Liver (tissue), 9 donors: Measurements from ENCODE around the gene PLAAT1. TPM values are rescaled to one million over a fixed set of nuclear protein-coding genes. Genes with fewer than 3 reads are reported as not detected.

Source experiments
- DNase-seq: peaks from one replicate; pipeline ENCODE4 v3.0.0-alpha.2; 2017; ENCODE audit warnings: low spot score
- H3K27ac ChIP-seq, 2 donors: one replicate each; pipeline ENCODE4 v1.7.0; 2013; ENCODE audit warnings: inconsistent platforms in 2 of 2, low read length in 2 of 2, control low read depth in 1 of 2, low read depth in 1 of 2, mild to moderate bottlenecking in 1 of 2
- H3K27me3 ChIP-seq, 4 donors: one replicate each; pipeline versions ENCODE4 v1.6.1 to v1.7.0; 2013; ENCODE audit warnings: low read length in 3 of 4, inconsistent platforms in 1 of 4, mild to moderate bottlenecking in 1 of 4, moderate library complexity in 1 of 4; ENCODE audit not compliant: control insufficient read depth in 4 of 4, insufficient read depth in 4 of 4
- H3K36me3 ChIP-seq, 4 donors: one replicate each; pipeline versions ENCODE4 v1.6.1 to v1.7.0; 2013; ENCODE audit warnings: low read length in 3 of 4, mild to moderate bottlenecking in 3 of 4, low read depth in 1 of 4, moderate library complexity in 1 of 4; ENCODE audit not compliant: control insufficient read depth in 4 of 4, insufficient read depth in 3 of 4
- H3K4me1 ChIP-seq, 4 donors: one replicate each; pipeline versions ENCODE4 v1.6.1 to v1.7.0; 2013; ENCODE audit warnings: low read length in 3 of 4, mild to moderate bottlenecking in 3 of 4, moderate library complexity in 1 of 4; ENCODE audit not compliant: control insufficient read depth in 4 of 4, insufficient read depth in 4 of 4
- H3K4me3 ChIP-seq, 3 donors: one replicate each; pipeline versions ENCODE4 v1.6.1 to v1.7.0; 2013; ENCODE audit warnings: low read length in 3 of 3, control low read depth in 1 of 3, low read depth in 1 of 3, mild to moderate bottlenecking in 1 of 3
- H3K9ac ChIP-seq, 2 donors: one replicate each; pipeline ENCODE4 v1.7.0; 2013; ENCODE audit warnings: low read length in 2 of 2, mild to moderate bottlenecking in 2 of 2, moderate library complexity in 2 of 2, control low read depth in 1 of 2, low read depth in 1 of 2
- H3K9me3 ChIP-seq, 4 donors: one replicate each; pipeline versions ENCODE4 v1.6.1 to v1.7.0; 2013; ENCODE audit warnings: low read length in 3 of 4; ENCODE audit not compliant: control insufficient read depth in 4 of 4
- EGR1 ChIP-seq, 2 donors: IDR thresholded peaks; 2 replicates each; pipeline ENCODE4 v1.6.1; 2016 to 2018; ENCODE audit warnings: antibody characterized with exemption in 2 of 2, low read depth in 2 of 2
- FOXA1 ChIP-seq: IDR thresholded peaks from 2 replicates; pipeline ENCODE4 v1.6.1; 2016; ENCODE audit warnings: antibody characterized with exemption
- FOXA2 ChIP-seq: IDR thresholded peaks from 2 replicates; pipeline ENCODE4 v1.6.1; 2016; ENCODE audit warnings: antibody characterized with exemption
- GABPA ChIP-seq, 2 donors: IDR thresholded peaks in 1 of 2; conservative IDR thresholded peaks in 1 of 2; 2 replicates each; pipeline ENCODE4 v1.6.1; 2016; ENCODE audit warnings: antibody characterized with exemption in 2 of 2, mild to moderate bottlenecking in 1 of 2, moderate library complexity in 1 of 2
- HNF4A ChIP-seq, 2 donors: conservative IDR thresholded peaks; 2 replicates each; pipeline ENCODE4 v1.6.1; 2016; ENCODE audit warnings: antibody characterized with exemption in 2 of 2, mild to moderate bottlenecking in 2 of 2
- HNF4G ChIP-seq: IDR thresholded peaks from 2 replicates; pipeline ENCODE4 v1.6.1; 2016; ENCODE audit warnings: antibody characterized with exemption
- JUND ChIP-seq, 2 donors: IDR thresholded peaks; 2 replicates each; pipeline ENCODE4 v1.6.1; 2016; ENCODE audit warnings: antibody characterized with exemption in 2 of 2
- RXRA ChIP-seq, 2 donors: IDR thresholded peaks; 2 replicates each; pipeline ENCODE4 v1.6.1; 2017 to 2018; ENCODE audit warnings: antibody characterized with exemption in 2 of 2, mild to moderate bottlenecking in 1 of 2
- SP1 ChIP-seq: IDR thresholded peaks from 2 replicates; pipeline ENCODE4 v1.6.1; 2018; ENCODE audit warnings: antibody characterized with exemption, mild to moderate bottlenecking
- YY1 ChIP-seq: IDR thresholded peaks from 2 replicates; pipeline ENCODE4 v1.6.1; 2016; ENCODE audit warnings: antibody characterized with exemption, mild to moderate bottlenecking
- WGBS: extraction: QIAGEN DNeasy Blood & Tissue Kit; methylation state at CpG from one replicate; pipeline ENCODE4 v1.1.7; 2013; 5-methylcytosine and 5-hydroxymethylcytosine counted together
- polyA plus RNA-seq, 2 donors: library from polyadenylated mRNA; stranded (reverse) in 1 of 2; unstranded in 1 of 2; fragments of 200-250 nt in 1 of 2; fragments of >200 nt in 1 of 2; fragmentation: Nextera tagmentation in 1 of 2; extraction: Ambion mirVana in 1 of 2; gene quantifications; one replicate each; pipeline versions ENCODE4 v1.2.1 to v1.2.3, GENCODE V29; 2013 to 2015
- total RNA-seq, 2 donors: library from RNA; depleted of rRNA; stranded (reverse); fragments of >200 nt; gene quantifications; one replicate each; pipeline ENCODE4 v1.2.3, GENCODE V29; 2014
- TF ChIP-seq, protein P1 (sequence below): fragments of 150-350 bp; IDR thresholded peaks from 2 replicates; pipeline ENCODE4 v1.5.1; 2017; ENCODE audit warnings: improper control_type of control experiment, low read depth, low read length; ENCODE audit not compliant: missing input control
- TF ChIP-seq, protein P2 (sequence below): IDR thresholded peaks from 2 replicates; pipeline ENCODE4 v1.6.1; 2016; ENCODE audit warnings: antibody characterized with exemption
- TF ChIP-seq, protein P3 (sequence below): IDR thresholded peaks from 2 replicates; pipeline ENCODE4 v1.6.1; 2016; ENCODE audit warnings: antibody characterized with exemption
- donor health status: healthy.
- donor health status: healthy.
- donor health status: healthy.
- donor health status: healthy.
- donor health status: healthy.

The PLAAT1 gene
- total and polyA plus RNA-seq, 4 donors, result 0.12 to 0.37 (median 0.19) TPM; not detected in 1

DNA sequence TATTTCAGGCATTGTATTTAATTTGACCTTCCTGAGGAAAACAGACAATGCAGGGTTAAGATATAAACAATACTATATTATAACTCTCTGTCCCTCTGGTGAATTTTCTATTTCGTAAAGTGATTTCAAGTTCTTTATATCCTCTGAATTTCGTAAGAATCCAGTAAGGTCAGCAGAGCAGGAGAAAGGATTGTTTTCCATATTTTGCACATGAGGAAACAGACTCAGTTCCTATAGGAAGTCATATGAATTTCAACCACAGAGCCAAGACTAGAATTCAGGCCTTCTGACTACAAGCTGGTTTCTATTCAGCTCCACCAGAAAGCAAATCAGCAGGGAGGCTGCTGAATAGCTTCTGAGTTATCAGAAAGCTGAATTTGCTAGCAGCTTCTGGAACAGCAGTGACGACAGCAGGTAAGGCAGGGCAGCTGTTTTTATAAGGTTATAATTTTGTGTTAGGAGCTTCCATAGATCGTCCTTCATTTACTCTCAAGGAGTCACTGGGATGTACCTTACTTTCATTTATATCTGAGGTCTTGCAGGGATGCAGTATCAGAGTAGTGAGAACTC is 11.1 kb upstream of the PLAAT1 start (continued):
- TF ChIP-seq FOXA2, result no peak
- no peak for TF ChIP-seq FOXA1
- TF ChIP-seq GABPA (IDR thresholded peaks at IDR 0.05 in 1 of 2, conservative IDR thresholded peaks at IDR 0.05 in 1 of 2), result no peak
- no peak for TF ChIP-seq YY1
- TF ChIP-seq HNF4G, result no peak
- no peak for TF ChIP-seq RXRA (IDR thresholded peaks at IDR 0.05)

DNA sequence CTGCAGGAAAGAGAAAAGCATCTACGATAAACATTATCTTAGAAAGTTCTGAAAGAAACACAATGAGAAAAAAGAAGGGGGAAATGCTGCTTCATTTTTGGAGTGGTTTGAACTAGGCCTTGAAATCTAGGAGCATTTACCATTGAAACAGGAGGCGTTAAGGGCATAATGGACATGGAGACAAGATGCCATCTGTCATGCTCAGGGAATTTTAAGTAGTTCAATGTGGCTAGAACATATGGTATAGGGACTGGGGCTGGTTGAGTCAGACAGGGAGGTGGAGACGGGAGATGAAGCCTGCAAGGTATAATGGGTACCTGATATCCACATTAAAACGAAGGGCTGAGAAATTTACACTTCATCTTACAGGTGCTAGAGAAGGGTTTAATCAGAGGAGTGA is 10.4 kb upstream of the PLAAT1 start:
- 86% methylated on average over 4 of the region's 4 CpGs for WGBS
- DNase-seq, result no peak
- Histone ChIP-seq H3K36me3 (no peaks in the 10 kb centered on the region), H3K9me3 (no peaks in the 10 kb centered on the region), H3K4me3 (no peak overlapping the region), H3K27ac (no peak overlapping the region), H3K4me1 (no peaks in the 10 kb centered on the region), H3K27me3 (no peaks in the 10 kb centered on the region), H3K9ac (no peak overlapping the region)
- no peak for TF ChIP-seq SP1
- TF ChIP-seq, protein P1, sequence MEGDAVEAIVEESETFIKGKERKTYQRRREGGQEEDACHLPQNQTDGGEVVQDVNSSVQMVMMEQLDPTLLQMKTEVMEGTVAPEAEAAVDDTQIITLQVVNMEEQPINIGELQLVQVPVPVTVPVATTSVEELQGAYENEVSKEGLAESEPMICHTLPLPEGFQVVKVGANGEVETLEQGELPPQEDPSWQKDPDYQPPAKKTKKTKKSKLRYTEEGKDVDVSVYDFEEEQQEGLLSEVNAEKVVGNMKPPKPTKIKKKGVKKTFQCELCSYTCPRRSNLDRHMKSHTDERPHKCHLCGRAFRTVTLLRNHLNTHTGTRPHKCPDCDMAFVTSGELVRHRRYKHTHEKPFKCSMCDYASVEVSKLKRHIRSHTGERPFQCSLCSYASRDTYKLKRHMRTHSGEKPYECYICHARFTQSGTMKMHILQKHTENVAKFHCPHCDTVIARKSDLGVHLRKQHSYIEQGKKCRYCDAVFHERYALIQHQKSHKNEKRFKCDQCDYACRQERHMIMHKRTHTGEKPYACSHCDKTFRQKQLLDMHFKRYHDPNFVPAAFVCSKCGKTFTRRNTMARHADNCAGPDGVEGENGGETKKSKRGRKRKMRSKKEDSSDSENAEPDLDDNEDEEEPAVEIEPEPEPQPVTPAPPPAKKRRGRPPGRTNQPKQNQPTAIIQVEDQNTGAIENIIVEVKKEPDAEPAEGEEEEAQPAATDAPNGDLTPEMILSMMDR, result no peak
- no peak for TF ChIP-seq EGR1 (IDR thresholded peaks at IDR 0.05; ENCODE audit: low read depth in 2 of 2)
- no peak for TF ChIP-seq HNF4A (conservative IDR thresholded peaks at IDR 0.05)
- TF ChIP-seq, protein P2, sequence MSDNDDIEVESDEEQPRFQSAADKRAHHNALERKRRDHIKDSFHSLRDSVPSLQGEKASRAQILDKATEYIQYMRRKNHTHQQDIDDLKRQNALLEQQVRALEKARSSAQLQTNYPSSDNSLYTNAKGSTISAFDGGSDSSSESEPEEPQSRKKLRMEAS, result no peak
- no peak for TF ChIP-seq FOXA2
- TF ChIP-seq, protein P3, sequence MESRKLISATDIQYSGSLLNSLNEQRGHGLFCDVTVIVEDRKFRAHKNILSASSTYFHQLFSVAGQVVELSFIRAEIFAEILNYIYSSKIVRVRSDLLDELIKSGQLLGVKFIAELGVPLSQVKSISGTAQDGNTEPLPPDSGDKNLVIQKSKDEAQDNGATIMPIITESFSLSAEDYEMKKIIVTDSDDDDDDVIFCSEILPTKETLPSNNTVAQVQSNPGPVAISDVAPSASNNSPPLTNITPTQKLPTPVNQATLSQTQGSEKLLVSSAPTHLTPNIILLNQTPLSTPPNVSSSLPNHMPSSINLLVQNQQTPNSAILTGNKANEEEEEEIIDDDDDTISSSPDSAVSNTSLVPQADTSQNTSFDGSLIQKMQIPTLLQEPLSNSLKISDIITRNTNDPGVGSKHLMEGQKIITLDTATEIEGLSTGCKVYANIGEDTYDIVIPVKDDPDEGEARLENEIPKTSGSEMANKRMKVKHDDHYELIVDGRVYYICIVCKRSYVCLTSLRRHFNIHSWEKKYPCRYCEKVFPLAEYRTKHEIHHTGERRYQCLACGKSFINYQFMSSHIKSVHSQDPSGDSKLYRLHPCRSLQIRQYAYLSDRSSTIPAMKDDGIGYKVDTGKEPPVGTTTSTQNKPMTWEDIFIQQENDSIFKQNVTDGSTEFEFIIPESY, result no peak
- TF ChIP-seq YY1, result no peak
- TF ChIP-seq GABPA (IDR thresholded peaks at IDR 0.05 in 1 of 2, conservative IDR thresholded peaks at IDR 0.05 in 1 of 2), result no peak

DNA sequence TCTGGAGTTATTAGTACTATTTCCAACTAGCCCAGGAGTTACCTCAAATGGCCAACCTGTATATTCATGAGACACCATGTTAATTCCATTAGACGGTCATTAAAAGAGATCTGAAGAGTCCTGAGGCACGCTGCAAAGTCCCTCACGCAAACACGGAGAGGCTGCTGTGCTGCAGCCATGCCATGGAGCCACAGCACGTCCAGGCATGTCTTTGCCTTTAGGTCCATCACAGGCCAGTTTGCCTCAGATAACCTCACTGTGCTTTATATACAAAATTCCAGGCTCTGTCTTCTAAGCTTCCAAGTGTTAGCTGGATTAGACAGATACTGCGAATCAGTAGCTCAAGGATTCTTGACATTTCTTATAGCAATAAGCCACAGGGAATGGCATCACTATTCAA is 9.8 kb upstream of the PLAAT1 start:
- H3K27ac ChIP-seq, result no peak overlapping the region
- no peak for TF ChIP-seq JUND (IDR thresholded peaks at IDR 0.05)
- DNase-seq, result no peak
- H3K36me3 ChIP-seq, result no peaks in the 10 kb centered on the region
- H3K9me3 ChIP-seq, result no peaks in the 10 kb centered on the region
- H3K4me3 ChIP-seq, result no peak overlapping the region
- H3K27me3 ChIP-seq, result no peaks in the 10 kb centered on the region
- no peak overlapping the region for H3K9ac ChIP-seq
- WGBS, result 78% methylated on average over 6 of the region's 6 CpGs
- H3K4me1 ChIP-seq, result no peaks in the 10 kb centered on the region
